HG02759 (cell line): ENCODE results near the gene ATP11A.
A peak's percentile ranks its signal among the peaks of the same experiment; 100 is the strongest.

Source experiments
- ATAC-seq: cut with Tn5 transposase; IDR thresholded peaks from one replicate; pipeline ENCODE4 v1.9.1; 2021; ENCODE audit warnings: mild to moderate bottlenecking, moderate library complexity; ENCODE audit not compliant: unreplicated experiment

Gene ATP11A

GRCh38 chr13:112813552-112813951 is 123.7 kb downstream of the ATP11A start:
- no peak for ATAC-seq

GRCh38 chr13:112814905-112815585 is 125.2 kb downstream of the ATP11A start:
- ATAC-seq, result no peak

GRCh38 chr13:112815871-112816270 is 126.0 kb downstream of the ATP11A start:
- ATAC-seq, result no peak

GRCh38 chr13:112818040-112818697 is 128.3 kb downstream of the ATP11A start:
- ATAC-seq, result no peak

GRCh38 chr13:112818698-112819045 is 128.8 kb downstream of the ATP11A start:
- ATAC-seq, result no peak

GRCh38 chr13:112819111-112819510 is 129.3 kb downstream of the ATP11A start:
- no peak for ATAC-seq

- ATAC-seq, result no peak
Measured at GRCh38 chr13:112819816-112820215, 130.0 kb downstream of the ATP11A start.

GRCh38 chr13:112820318-112820717 is 130.5 kb downstream of the ATP11A start:
- no peak for ATAC-seq

GRCh38 chr13:112821340-112822055 is 131.7 kb downstream of the ATP11A start:
- no peak for ATAC-seq

- ATAC-seq, result no peak
Measured at GRCh38 chr13:112822851-112823250, 133.0 kb downstream of the ATP11A start.

- no peak for ATAC-seq
Measured at GRCh38 chr13:112824429-112824828, 134.6 kb downstream of the ATP11A start.

GRCh38 chr13:112825071-112825470 is 135.2 kb downstream of the ATP11A start:
- no peak for ATAC-seq

- no peak for ATAC-seq
Measured at GRCh38 chr13:112825875-112826274, 136.0 kb downstream of the ATP11A start.

- ATAC-seq, result no peak
Measured at GRCh38 chr13:112826565-112826964, 136.7 kb downstream of the ATP11A start.

- ATAC-seq, result peak; percentile 63
Measured at GRCh38 chr13:112828082-112828699, 138.4 kb downstream of the ATP11A start.

- ATAC-seq, result no peak
Measured at GRCh38 chr13:112828756-112829155, 138.9 kb downstream of the ATP11A start.

GRCh38 chr13:112831196-112831595 is 141.4 kb downstream of the ATP11A start:
- ATAC-seq, result no peak

- ATAC-seq, result no peak
Measured at GRCh38 chr13:112831801-112832200, 142.0 kb downstream of the ATP11A start.

GRCh38 chr13:112832811-112833210 is 143.0 kb downstream of the ATP11A start:
- ATAC-seq, result no peak

GRCh38 chr13:112833551-112834257 is 143.9 kb downstream of the ATP11A start:
- no peak for ATAC-seq

GRCh38 chr13:112835344-112835743 is 145.5 kb downstream of the ATP11A start:
- ATAC-seq, result no peak
